Gastroesophageal sphincter (tissue), 3 donors: Measurements from ENCODE around the gene NHEJ1.

Source experiments
- CTCF ChIP-seq, 4 experiments: fragments of 200-600 bp in 2 of 4; fragments of 450-650 bp in 2 of 4; sonication (generic) in 1 of 4; IDR thresholded peaks; one replicate each; pipeline ENCODE4 v1.5.1; 2017 to 2019; ENCODE audit warnings: antibody characterized with exemption in 4 of 4, mild to moderate bottlenecking in 2 of 4, moderate library complexity in 2 of 4
- EP300 ChIP-seq: sonication (generic); formaldehyde crosslinking; IDR thresholded peaks from one replicate; pipeline ENCODE4 v1.6.1; 2017; ENCODE audit warnings: antibody characterized with exemption, mild to moderate bottlenecking
- POLR2AphosphoS5 ChIP-seq: sonication (generic); formaldehyde crosslinking; IDR thresholded peaks from one replicate; pipeline ENCODE4 v1.6.1; 2017; ENCODE audit warnings: antibody characterized with exemption

DNA sequence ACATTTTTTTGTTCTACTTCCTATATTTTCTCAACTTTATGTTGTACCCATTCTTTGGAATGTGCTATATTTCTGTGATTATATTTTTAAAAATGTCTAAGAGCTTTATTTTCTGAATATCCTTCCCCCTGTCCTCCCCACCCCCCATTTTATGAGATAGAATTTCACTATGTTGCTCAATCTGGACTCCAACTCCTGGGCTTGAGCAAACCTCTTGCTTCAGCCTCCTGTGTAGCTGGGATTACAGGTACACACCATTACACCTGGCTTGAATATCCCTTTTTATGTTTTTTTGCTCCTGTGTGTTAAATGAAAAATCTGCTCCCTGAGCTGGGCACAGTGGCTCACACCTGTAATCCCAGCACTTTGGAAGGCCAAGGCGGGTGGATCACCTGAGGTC lies 36.8 kb upstream of the NHEJ1 start:
- no peak for TF ChIP-seq CTCF (IDR thresholded peaks at IDR 0.05)
- TF ChIP-seq EP300 = no peak
- no peak for TF ChIP-seq POLR2AphosphoS5
